ENCODE data around the gene CGB1. TPM values are rescaled to one million over a fixed set of nuclear protein-coding genes. Genes with fewer than 3 reads are reported as not detected.

The CGB1 gene
- total RNA-seq, 2 experiments from 2014 or later = not detected

- Mint-ChIP-seq H3K4me1 (ENCODE audit: low read depth) (no peaks in the 10 kb centered on the region), H3K9me3 (no peaks in the 10 kb centered on the region), H3K36me3 (ENCODE audit: low read depth) (no peaks in the 10 kb centered on the region), H3K27ac (no peak overlapping the region), H3K4me3 (no peak overlapping the region), H3K27me3 (peaks cover 57% of the 10 kb centered on the region)
- ChIA-PET CTCF (no interaction called here), POLR2A (no interaction called here)
- ATAC-seq (no peak), DNase-seq (no peak)
- intact Hi-C loops (cut with micrococcal nuclease) = no loop called here
- TF ChIP-seq, protein P1, sequence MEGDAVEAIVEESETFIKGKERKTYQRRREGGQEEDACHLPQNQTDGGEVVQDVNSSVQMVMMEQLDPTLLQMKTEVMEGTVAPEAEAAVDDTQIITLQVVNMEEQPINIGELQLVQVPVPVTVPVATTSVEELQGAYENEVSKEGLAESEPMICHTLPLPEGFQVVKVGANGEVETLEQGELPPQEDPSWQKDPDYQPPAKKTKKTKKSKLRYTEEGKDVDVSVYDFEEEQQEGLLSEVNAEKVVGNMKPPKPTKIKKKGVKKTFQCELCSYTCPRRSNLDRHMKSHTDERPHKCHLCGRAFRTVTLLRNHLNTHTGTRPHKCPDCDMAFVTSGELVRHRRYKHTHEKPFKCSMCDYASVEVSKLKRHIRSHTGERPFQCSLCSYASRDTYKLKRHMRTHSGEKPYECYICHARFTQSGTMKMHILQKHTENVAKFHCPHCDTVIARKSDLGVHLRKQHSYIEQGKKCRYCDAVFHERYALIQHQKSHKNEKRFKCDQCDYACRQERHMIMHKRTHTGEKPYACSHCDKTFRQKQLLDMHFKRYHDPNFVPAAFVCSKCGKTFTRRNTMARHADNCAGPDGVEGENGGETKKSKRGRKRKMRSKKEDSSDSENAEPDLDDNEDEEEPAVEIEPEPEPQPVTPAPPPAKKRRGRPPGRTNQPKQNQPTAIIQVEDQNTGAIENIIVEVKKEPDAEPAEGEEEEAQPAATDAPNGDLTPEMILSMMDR (IDR thresholded peaks at IDR 0.05) = no peak
Measured at GRCh38 chr19:49067554-49067953, 30.9 kb upstream of the CGB1 start.

DNA sequence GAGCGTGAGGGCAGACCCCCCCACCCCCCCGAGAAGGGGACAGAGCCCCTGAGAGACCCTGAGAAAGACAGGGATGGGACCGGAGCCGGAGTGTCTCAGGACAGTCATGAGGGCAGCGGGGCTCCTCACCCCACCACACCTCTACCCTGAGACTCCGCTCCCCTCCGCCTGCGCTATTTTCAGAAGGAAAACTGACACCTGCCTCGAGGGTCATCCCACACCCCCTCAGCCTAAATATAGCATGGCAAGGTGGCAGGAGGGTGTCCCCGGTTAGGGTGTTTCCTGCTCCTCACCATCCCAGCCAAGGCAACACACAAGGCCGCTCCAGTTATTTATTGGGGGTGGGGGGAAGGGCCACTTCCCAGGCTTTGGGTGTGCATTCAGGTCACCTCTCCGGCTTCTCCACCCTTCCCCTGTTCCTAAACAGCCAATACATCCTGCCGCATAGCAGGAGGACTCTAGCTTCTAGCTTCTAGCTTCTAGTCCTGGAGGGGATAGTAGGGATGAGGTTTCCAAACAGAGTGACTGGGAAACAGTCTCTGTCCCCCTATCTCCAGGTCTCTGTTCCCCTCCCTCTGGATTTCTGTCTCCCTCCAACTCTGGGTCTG, 29.3 kb upstream of the CGB1 start:
- DNase-seq (no peak), ATAC-seq (no peak)
- Mint-ChIP-seq H3K36me3 (ENCODE audit: low read depth) (no peaks in the 10 kb centered on the region), H3K4me3 (no peak overlapping the region), H3K4me1 (ENCODE audit: low read depth) (no peaks in the 10 kb centered on the region), H3K27ac (no peak overlapping the region), H3K27me3 (peaks cover 52% of the 10 kb centered on the region), H3K9me3 (no peaks in the 10 kb centered on the region)
- TF ChIP-seq, protein P1 (IDR thresholded peaks at IDR 0.05) = no peak
- POLR2A ChIA-PET = no interaction called here
- CTCF ChIA-PET = interaction anchor here (1.0 kb wide), 1 partner anchor 12 kb away, joined by 3 read pairs; no protein-coding TSS in a partner anchor
- intact Hi-C loops (cut with micrococcal nuclease) = no loop called here

- ATAC-seq = peak; percentile 45
- intact Hi-C loops (cut with micrococcal nuclease) = no loop called here
- CTCF ChIA-PET = no interaction called here
Measured at GRCh38 chr19:49064768-49065611, 28.3 kb upstream of the CGB1 start, which contains the start of gene NTF4. NTF4 (minus strand) TSS chr19:49064818; CDS start chr19:49061997, 2,821 bp downstream.

DNA sequence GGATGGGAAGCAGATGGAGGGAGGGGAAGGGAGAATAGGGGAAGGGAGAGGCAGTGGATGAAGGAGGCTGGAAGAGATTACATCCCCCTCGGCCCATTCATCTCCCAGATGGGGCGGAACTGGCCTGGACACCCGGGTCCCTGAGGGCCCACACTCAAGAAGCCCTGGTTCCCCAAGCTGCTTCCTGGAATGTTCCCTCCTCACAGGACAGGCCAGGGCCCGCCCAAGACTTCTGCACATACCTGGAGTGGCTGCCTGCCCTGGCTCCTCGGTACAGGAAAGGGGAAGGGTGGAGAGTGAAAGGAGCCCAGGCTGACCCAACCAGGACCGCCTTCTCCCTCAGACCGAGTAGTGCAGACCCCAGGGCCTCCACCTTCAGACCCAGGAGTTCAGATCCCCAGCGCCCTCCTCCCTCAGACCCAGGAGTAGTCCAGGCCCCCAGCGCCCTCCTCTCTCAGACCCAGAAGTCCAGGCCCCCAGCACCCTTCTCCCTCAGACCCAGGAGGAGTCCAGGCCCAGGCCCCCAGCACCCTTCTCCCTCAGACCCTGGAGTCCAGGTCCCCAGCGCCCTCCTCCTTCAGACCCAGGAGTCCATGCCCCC, 27.4 kb upstream of the CGB1 start:
- TF ChIP-seq, protein P1 (IDR thresholded peaks at IDR 0.05) = no peak
- ChIA-PET POLR2A (no interaction called here), CTCF (no interaction called here)
- no peak for ATAC-seq
- Mint-ChIP-seq H3K27ac (no peak overlapping the region), H3K4me1 (ENCODE audit: low read depth) (no peaks in the 10 kb centered on the region), H3K36me3 (ENCODE audit: low read depth) (no peaks in the 10 kb centered on the region), H3K27me3 (peaks cover 50% of the 10 kb centered on the region), H3K9me3 (no peaks in the 10 kb centered on the region), H3K4me3 (no peak overlapping the region)
- intact Hi-C loops (cut with micrococcal nuclease) = no loop called here
- no peak for DNase-seq

More at GRCh38 chr19:49064768-49065611, 28.3 kb upstream of the CGB1 start, which contains the start of gene NTF4:
- DNase-seq = no peak
- Mint-ChIP-seq H3K27me3 (peaks cover 51% of the 10 kb centered on the region), H3K27ac (no peak within 1 kb of the TSS), H3K4me3 (no peak within 1 kb of the TSS), H3K36me3 (ENCODE audit: low read depth) (no peaks in the 10 kb centered on the region), H3K9me3 (no peaks in the 10 kb centered on the region), H3K4me1 (ENCODE audit: low read depth) (no peaks in the 10 kb centered on the region)
- TF ChIP-seq, protein P1 (IDR thresholded peaks at IDR 0.05) = no peak
- POLR2A ChIA-PET = no interaction called here
